IPS-NIHi7 (cell line): Measurements from ENCODE around the gene AKT1.

Experiments
- DNase-seq: peaks from one replicate; pipeline ENCODE4 v3.0.0; 2012; ENCODE audit warnings: mixed read lengths; ENCODE audit errors: extremely low spot score

AKT1 gene

GRCh38 chr14:104799244-104800014 is 3.9 kb upstream of the AKT1 start:
- DNase-seq: peak; percentile 84

GRCh38 chr14:104798300-104799243 is 3.0 kb upstream of the AKT1 start:
- DNase-seq: no peak

GRCh38 chr14:104797115-104798044 is 1.8 kb upstream of the AKT1 start:
- DNase-seq: no peak

GRCh38 chr14:104796687-104797081 is 1.1 kb upstream of the AKT1 start:
- no peak for DNase-seq

GRCh38 chr14:104795781-104796686 is 486 bp upstream of the AKT1 start:
- peak; percentile 81 for DNase-seq

GRCh38 chr14:104794631-104794992 is 936 bp downstream of the AKT1 start:
- DNase-seq: peak; percentile 50

- peak; percentile 87 for DNase-seq
Measured at GRCh38 chr14:104794099-104794498, 1.4 kb downstream of the AKT1 start.

- no peak for DNase-seq
Measured at GRCh38 chr14:104793703-104793959, 1.9 kb downstream of the AKT1 start.

- no peak for DNase-seq
Measured at GRCh38 chr14:104792945-104793702, 2.4 kb downstream of the AKT1 start.

- no peak for DNase-seq
Measured at GRCh38 chr14:104792101-104792884, 3.3 kb downstream of the AKT1 start.

GRCh38 chr14:104791425-104791824 is 4.1 kb downstream of the AKT1 start:
- no peak for DNase-seq

GRCh38 chr14:104789752-104790743 is 5.5 kb downstream of the AKT1 start:
- DNase-seq: no peak

GRCh38 chr14:104788873-104789663 is 6.5 kb downstream of the AKT1 start:
- DNase-seq: no peak

GRCh38 chr14:104788161-104788818 is 7.3 kb downstream of the AKT1 start:
- DNase-seq: no peak

- no peak for DNase-seq
Measured at GRCh38 chr14:104787736-104788135, 7.8 kb downstream of the AKT1 start.

GRCh38 chr14:104786726-104787675 is 8.5 kb downstream of the AKT1 start:
- DNase-seq: no peak
